ENCODE measurements around the gene TUBGCP6. TPM values are rescaled to one million over a fixed set of nuclear protein-coding genes. Genes with fewer than 3 reads are reported as not detected.

The TUBGCP6 gene
- total and polyA plus RNA-seq, 9 donors: 21.4 to 35.3 (median 26.2) TPM

GRCh38 chr22:50178871-50179869 is 65.7 kb downstream of the TUBGCP6 start:
- H3K27ac ChIP-seq (ENCODE audit: low read length): no peak overlapping the region
- peaks cover 5% of the 10 kb centered on the region for H3K4me1 ChIP-seq (ENCODE audit: control insufficient read depth, insufficient read depth, low read length)
- DNase-seq: no peak
- H3K4me3 ChIP-seq (ENCODE audit: low read length): no peak overlapping the region
- no peaks in the 10 kb centered on the region for H3K36me3 ChIP-seq (ENCODE audit: control insufficient read depth, insufficient read depth, low read length)
- H3K27me3 ChIP-seq (ENCODE audit: control insufficient read depth, insufficient read depth, low read length): peaks cover 23% of the 10 kb centered on the region
- H3K9me3 ChIP-seq (replicated peaks; ENCODE audit: control insufficient read depth, low read depth, low read length): no peaks in the 10 kb centered on the region
- 74% methylated on average over 38 of the region's 64 CpGs for WGBS (ENCODE audit: insufficient coverage)

DNA sequence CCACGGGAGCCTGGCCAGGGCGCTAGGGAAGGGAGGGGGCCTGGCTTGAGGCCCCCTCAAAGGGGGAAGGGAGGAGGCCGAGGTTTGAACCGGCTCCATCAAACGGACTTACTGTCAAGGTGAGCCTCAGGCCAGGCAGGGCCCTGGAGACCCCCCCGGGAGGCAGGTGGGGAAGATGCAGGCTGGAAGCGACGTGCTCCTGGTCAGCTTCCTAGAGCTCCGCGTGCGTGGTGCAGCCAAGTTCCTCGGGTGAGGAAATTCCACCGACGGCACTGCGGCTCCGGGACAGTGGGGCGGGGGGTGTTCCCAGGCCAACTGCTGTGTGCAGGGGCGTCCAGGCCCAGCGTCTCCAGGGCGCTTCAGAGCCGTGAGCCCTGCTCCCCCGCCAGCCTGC is 66.4 kb downstream of the TUBGCP6 start:
- H3K9me3 ChIP-seq (replicated peaks; ENCODE audit: control insufficient read depth, low read depth, low read length): no peaks in the 10 kb centered on the region
- no peaks in the 10 kb centered on the region for H3K4me1 ChIP-seq (ENCODE audit: control insufficient read depth, insufficient read depth, low read length)
- no peaks in the 10 kb centered on the region for H3K36me3 ChIP-seq (ENCODE audit: control insufficient read depth, insufficient read depth, low read length)
- no peak overlapping the region for H3K4me3 ChIP-seq (ENCODE audit: low read length)
- no peak overlapping the region for H3K27ac ChIP-seq (ENCODE audit: low read length)
- 17% methylated on average over 22 of the region's 22 CpGs for WGBS (ENCODE audit: insufficient coverage)
- H3K27me3 ChIP-seq (ENCODE audit: control insufficient read depth, insufficient read depth, low read length): peaks cover 27% of the 10 kb centered on the region
- no peak for DNase-seq

GRCh38 chr22:50177537-50178470 is 67.0 kb downstream of the TUBGCP6 start:
- WGBS (ENCODE audit: insufficient coverage): 51% methylated on average over 70 of the region's 98 CpGs
- no peak for DNase-seq
- Histone ChIP-seq H3K4me1 (ENCODE audit: control insufficient read depth, insufficient read depth, low read length) (no peaks in the 10 kb centered on the region), H3K27ac (ENCODE audit: low read length) (no peak overlapping the region), H3K27me3 (ENCODE audit: control insufficient read depth, insufficient read depth, low read length) (peaks cover 28% of the 10 kb centered on the region), H3K9me3 (replicated peaks; ENCODE audit: control insufficient read depth, low read depth, low read length) (no peaks in the 10 kb centered on the region), H3K4me3 (ENCODE audit: low read length) (no peak overlapping the region), H3K36me3 (ENCODE audit: control insufficient read depth, insufficient read depth, low read length) (no peaks in the 10 kb centered on the region)

GRCh38 chr22:50176850-50177536 is 67.8 kb downstream of the TUBGCP6 start:
- Histone ChIP-seq H3K36me3 (ENCODE audit: control insufficient read depth, insufficient read depth, low read length) (no peaks in the 10 kb centered on the region), H3K4me3 (ENCODE audit: low read length) (no peak overlapping the region), H3K27me3 (ENCODE audit: control insufficient read depth, insufficient read depth, low read length) (peaks cover 33% of the 10 kb centered on the region), H3K9me3 (replicated peaks; ENCODE audit: control insufficient read depth, low read depth, low read length) (no peaks in the 10 kb centered on the region), H3K27ac (ENCODE audit: low read length) (no peak overlapping the region), H3K4me1 (ENCODE audit: control insufficient read depth, insufficient read depth, low read length) (no peaks in the 10 kb centered on the region)
- DNase-seq: no peak
- WGBS (ENCODE audit: insufficient coverage): 92% methylated on average over 75 of the region's 76 CpGs

DNA sequence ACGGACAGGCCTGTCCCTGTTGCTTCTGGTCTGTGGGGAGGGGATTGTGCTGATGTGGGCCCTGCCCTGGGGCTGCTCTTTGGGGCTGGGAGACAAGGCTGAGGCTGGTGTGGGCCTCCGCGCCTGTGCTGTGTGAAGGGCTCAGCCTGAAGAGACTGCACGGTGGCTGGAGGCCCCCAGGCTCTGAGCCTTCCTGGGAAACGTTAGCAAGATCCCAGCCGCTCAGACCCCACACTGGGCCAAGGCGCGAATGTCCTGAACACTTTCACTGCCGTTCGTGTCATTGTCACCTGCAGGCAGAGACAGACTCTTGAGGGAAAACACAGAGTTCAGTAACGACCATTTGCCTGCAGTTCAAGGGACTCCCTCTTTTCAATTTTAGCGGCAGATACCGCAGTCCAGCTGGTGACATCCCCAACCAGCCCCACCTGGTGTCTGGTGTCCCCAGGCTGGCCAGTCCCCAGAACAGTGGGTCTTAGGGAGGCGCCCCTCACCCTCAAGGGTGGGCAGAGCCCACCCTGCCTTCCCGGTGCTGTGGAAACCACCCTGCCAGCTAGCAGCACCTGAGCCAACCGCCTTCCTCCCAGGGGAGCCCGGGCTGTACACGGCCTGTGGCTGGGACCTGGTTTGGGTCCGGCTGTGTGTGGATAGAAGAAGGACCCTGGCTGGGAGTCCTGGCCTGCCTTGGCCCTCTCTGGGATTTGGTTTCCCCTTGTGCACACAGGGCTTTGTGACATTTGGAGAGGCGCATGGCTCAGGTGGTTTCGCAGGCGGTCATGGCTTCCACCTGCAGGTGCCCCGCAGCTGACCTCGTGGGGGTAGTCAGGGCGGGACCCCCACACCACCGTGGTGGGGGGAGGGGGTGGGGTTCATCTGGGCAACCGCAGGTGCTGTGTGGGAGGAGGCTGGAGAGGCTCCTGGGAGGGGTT is 68.6 kb downstream of the TUBGCP6 start:
- no peak for DNase-seq
- no peaks in the 10 kb centered on the region for H3K36me3 ChIP-seq (ENCODE audit: control insufficient read depth, insufficient read depth, low read length)
- no peaks in the 10 kb centered on the region for H3K9me3 ChIP-seq (replicated peaks; ENCODE audit: control insufficient read depth, low read depth, low read length)
- H3K4me3 ChIP-seq (ENCODE audit: low read length): no peak overlapping the region
- 67% methylated on average over 22 of the region's 27 CpGs for whole genome bisulfite sequencing (ENCODE audit: insufficient coverage)
- no peaks in the 10 kb centered on the region for H3K4me1 ChIP-seq (ENCODE audit: control insufficient read depth, insufficient read depth, low read length)
- peaks cover 41% of the 10 kb centered on the region for H3K27me3 ChIP-seq (ENCODE audit: control insufficient read depth, insufficient read depth, low read length)
- H3K27ac ChIP-seq (ENCODE audit: low read length): no peak overlapping the region

GRCh38 chr22:50175191-50175461 is 69.7 kb downstream of the TUBGCP6 start:
- no peak for DNase-seq
- Histone ChIP-seq H3K4me3 (ENCODE audit: low read length) (no peak overlapping the region), H3K27me3 (ENCODE audit: control insufficient read depth, insufficient read depth, low read length) (peaks cover 48% of the 10 kb centered on the region), H3K9me3 (replicated peaks; ENCODE audit: control insufficient read depth, low read depth, low read length) (no peaks in the 10 kb centered on the region), H3K4me1 (ENCODE audit: control insufficient read depth, insufficient read depth, low read length) (no peaks in the 10 kb centered on the region), H3K36me3 (ENCODE audit: control insufficient read depth, insufficient read depth, low read length) (no peaks in the 10 kb centered on the region), H3K27ac (ENCODE audit: low read length) (no peak overlapping the region)
- 33% methylated on average over 2 of the region's 6 CpGs for WGBS (ENCODE audit: insufficient coverage)

GRCh38 chr22:50174382-50175190 is 70.2 kb downstream of the TUBGCP6 start:
- WGBS (ENCODE audit: insufficient coverage): 85% methylated on average over 27 of the region's 27 CpGs
- peaks cover 51% of the 10 kb centered on the region for H3K27me3 ChIP-seq (ENCODE audit: control insufficient read depth, insufficient read depth, low read length)
- H3K4me1 ChIP-seq (ENCODE audit: control insufficient read depth, insufficient read depth, low read length): no peaks in the 10 kb centered on the region
- H3K27ac ChIP-seq (ENCODE audit: low read length): no peak overlapping the region
- no peaks in the 10 kb centered on the region for H3K9me3 ChIP-seq (replicated peaks; ENCODE audit: control insufficient read depth, low read depth, low read length)
- no peak for DNase-seq
- no peak overlapping the region for H3K4me3 ChIP-seq (ENCODE audit: low read length)
- H3K36me3 ChIP-seq (ENCODE audit: control insufficient read depth, insufficient read depth, low read length): no peaks in the 10 kb centered on the region

DNA sequence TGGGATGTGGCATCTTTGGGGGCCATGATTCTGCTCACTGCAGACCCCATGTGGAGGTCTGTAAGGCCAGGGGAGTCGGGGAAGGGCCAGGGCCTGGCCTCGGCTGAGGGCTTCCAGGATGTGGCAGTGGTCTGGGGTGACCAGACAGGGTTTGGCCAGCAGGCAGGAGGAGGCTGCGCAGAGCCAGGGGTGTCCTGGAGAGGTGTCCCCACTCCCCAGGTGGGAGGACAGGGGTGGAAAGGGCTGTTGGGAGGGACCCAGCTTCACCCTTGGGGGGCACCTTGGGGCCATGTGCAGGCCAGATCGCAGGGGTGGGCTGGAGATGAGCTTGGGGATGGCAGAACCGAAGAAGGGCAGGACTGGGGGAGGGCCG is 70.9 kb downstream of the TUBGCP6 start:
- WGBS (ENCODE audit: insufficient coverage): 82% methylated on average over 6 of the region's 6 CpGs
- no peaks in the 10 kb centered on the region for H3K9me3 ChIP-seq (replicated peaks; ENCODE audit: control insufficient read depth, low read depth, low read length)
- H3K36me3 ChIP-seq (ENCODE audit: control insufficient read depth, insufficient read depth, low read length): no peaks in the 10 kb centered on the region
- no peak for DNase-seq
- H3K27ac ChIP-seq (ENCODE audit: low read length): no peak overlapping the region
- no peaks in the 10 kb centered on the region for H3K4me1 ChIP-seq (ENCODE audit: control insufficient read depth, insufficient read depth, low read length)
- H3K27me3 ChIP-seq (ENCODE audit: control insufficient read depth, insufficient read depth, low read length): peaks cover 58% of the 10 kb centered on the region
- no peak overlapping the region for H3K4me3 ChIP-seq (ENCODE audit: low read length)

Data from muscle of leg (tissue), 11 donors.